ACHN (cell line): ENCODE data around the gene WAS.

Experiments used
- DNase-seq: peaks from one replicate; pipeline ENCODE4 v3.0.0-alpha.2; 2015
- in situ Hi-C: cut with HindIII; loops from 2 replicates; pipeline ENCODE4 v1.10.0; 2017; ENCODE audit warnings: low sequenced_read_pairs, low pct_ligation_motif_present, low pct_unique_long_range_greater_than_20kb

Gene WAS

GRCh38 chrX:48737940-48738339 is 54.3 kb downstream of the WAS start:
- in situ Hi-C loops = no loop called here
- no peak for DNase-seq
